Measurements from ENCODE around the gene SLC22A3. TPM values are rescaled to one million over a fixed set of nuclear protein-coding genes. Genes with fewer than 3 reads are reported as not detected.
"Not testable (repeated sequence)": the region's sequence is repeated elsewhere in the genome, so short reads cannot be mapped to it uniquely, and the experiment has no call there.

SLC22A3 gene
- total RNA-seq, 2 experiments from 2014 or later: not detected

- Mint-ChIP-seq H3K4me1 (peaks cover 9% of the 10 kb centered on the region), H3K36me3 (no peaks in the 10 kb centered on the region)
Measured at GRCh38 chr6:160435935-160436334, 87.8 kb downstream of the SLC22A3 start.

GRCh38 chr6:160437154-160437553 is 89.0 kb downstream of the SLC22A3 start:
- H3K4me1 Mint-ChIP-seq: peaks cover 9% of the 10 kb centered on the region
- H3K27ac Mint-ChIP-seq: no peak overlapping the region
- POLR2A ChIA-PET: no interaction called here
- peaks cover 77% of the 10 kb centered on the region for H3K27me3 Mint-ChIP-seq
- no peaks in the 10 kb centered on the region for H3K9me3 Mint-ChIP-seq
- H3K36me3 Mint-ChIP-seq: no peaks in the 10 kb centered on the region
- ATAC-seq (ENCODE audit: low read depth) (no peak), DNase-seq (no peak)
- H3K4me3 Mint-ChIP-seq: no peak overlapping the region

More at GRCh38 chr6:160435935-160436334, 87.8 kb downstream of the SLC22A3 start:
- peaks cover 69% of the 10 kb centered on the region for H3K27me3 Mint-ChIP-seq
- H3K27ac Mint-ChIP-seq: peak overlapping the region; percentile 62
- DNase-seq (peak; percentile 32), ATAC-seq (ENCODE audit: low read depth) (peak; percentile 83)
- POLR2A ChIA-PET: no interaction called here
- H3K4me3 Mint-ChIP-seq: peak overlapping the region; percentile 33
- H3K9me3 Mint-ChIP-seq: no peaks in the 10 kb centered on the region

GRCh38 chr6:160437775-160438174 is 89.6 kb downstream of the SLC22A3 start:
- POLR2A ChIA-PET: no interaction called here
- peaks cover 80% of the 10 kb centered on the region for H3K27me3 Mint-ChIP-seq
- peaks cover 9% of the 10 kb centered on the region for H3K4me1 Mint-ChIP-seq
- H3K36me3 Mint-ChIP-seq: no peaks in the 10 kb centered on the region
- no peak overlapping the region for H3K4me3 Mint-ChIP-seq
- H3K9me3 Mint-ChIP-seq: no peaks in the 10 kb centered on the region
- no peak overlapping the region for H3K27ac Mint-ChIP-seq
- ATAC-seq (ENCODE audit: low read depth): no peak
- no peak for DNase-seq

- Mint-ChIP-seq H3K4me3 (no peak overlapping the region), H3K4me1 (peaks cover 9% of the 10 kb centered on the region), H3K27me3 (peaks cover 73% of the 10 kb centered on the region), H3K27ac (no peak overlapping the region), H3K9me3 (no peaks in the 10 kb centered on the region), H3K36me3 (no peaks in the 10 kb centered on the region)
- POLR2A ChIA-PET: no interaction called here
- no peak for DNase-seq
- no peak for ATAC-seq (ENCODE audit: low read depth)
Measured at GRCh38 chr6:160438481-160438880, 90.3 kb downstream of the SLC22A3 start.

- Mint-ChIP-seq H3K4me3 (no peak overlapping the region), H3K36me3 (no peaks in the 10 kb centered on the region), H3K4me1 (peaks cover 9% of the 10 kb centered on the region), H3K27me3 (peaks cover 66% of the 10 kb centered on the region), H3K9me3 (no peaks in the 10 kb centered on the region), H3K27ac (no peak overlapping the region)
- POLR2A ChIA-PET: no interaction called here
- ATAC-seq (ENCODE audit: low read depth) (no peak), DNase-seq (no peak)
Measured at GRCh38 chr6:160439751-160440150, 91.6 kb downstream of the SLC22A3 start.

GRCh38 chr6:160442151-160442550 is 94.0 kb downstream of the SLC22A3 start:
- no peak overlapping the region for H3K4me3 Mint-ChIP-seq
- H3K9me3 Mint-ChIP-seq: peaks cover 1% of the 10 kb centered on the region
- peaks cover 3% of the 10 kb centered on the region for H3K4me1 Mint-ChIP-seq
- no peak for ATAC-seq (ENCODE audit: low read depth)
- H3K27ac Mint-ChIP-seq: no peak overlapping the region
- H3K27me3 Mint-ChIP-seq: peaks cover 49% of the 10 kb centered on the region
- POLR2A ChIA-PET: no interaction called here
- H3K36me3 Mint-ChIP-seq: no peaks in the 10 kb centered on the region
- no peak for DNase-seq

GRCh38 chr6:160445130-160445529 is 97.0 kb downstream of the SLC22A3 start:
- no peak for DNase-seq
- no peak overlapping the region for H3K27ac Mint-ChIP-seq
- POLR2A ChIA-PET: no interaction called here
- H3K9me3 Mint-ChIP-seq: peaks cover 4% of the 10 kb centered on the region
- ATAC-seq (ENCODE audit: low read depth): no peak
- no peaks in the 10 kb centered on the region for H3K36me3 Mint-ChIP-seq
- H3K27me3 Mint-ChIP-seq: peaks cover 42% of the 10 kb centered on the region
- peaks cover 5% of the 10 kb centered on the region for H3K4me1 Mint-ChIP-seq
- H3K4me3 Mint-ChIP-seq: no peak overlapping the region

- Mint-ChIP-seq H3K36me3 (no peaks in the 10 kb centered on the region), H3K9me3 (peaks cover 4% of the 10 kb centered on the region), H3K4me3 (no peak overlapping the region), H3K27me3 (peaks cover 36% of the 10 kb centered on the region), H3K4me1 (peaks cover 5% of the 10 kb centered on the region), H3K27ac (no peak overlapping the region)
- DNase-seq (no peak), ATAC-seq (ENCODE audit: low read depth) (no peak)
- POLR2A ChIA-PET: no interaction called here
Measured at GRCh38 chr6:160447350-160447749, 99.2 kb downstream of the SLC22A3 start.

- DNase-seq; H3K36me3 Mint-ChIP-seq; ATAC-seq (ENCODE audit: low read depth); H3K4me1 Mint-ChIP-seq; H3K27ac Mint-ChIP-seq; POLR2A ChIA-PET; H3K4me3 Mint-ChIP-seq; H3K9me3 Mint-ChIP-seq: not testable (repeated sequence)
- H3K27me3 Mint-ChIP-seq: peaks cover 48% of the 10 kb centered on the region
Measured at GRCh38 chr6:160449787-160450186, 101.6 kb downstream of the SLC22A3 start.

GRCh38 chr6:160450849-160451248 is 102.7 kb downstream of the SLC22A3 start:
- no peak for DNase-seq
- Mint-ChIP-seq H3K4me1 (peaks cover 5% of the 10 kb centered on the region), H3K4me3 (no peak overlapping the region), H3K9me3 (peaks cover 2% of the 10 kb centered on the region), H3K36me3 (no peaks in the 10 kb centered on the region), H3K27ac (no peak overlapping the region), H3K27me3 (peaks cover 51% of the 10 kb centered on the region)
- no peak for ATAC-seq (ENCODE audit: low read depth)
- POLR2A ChIA-PET: no interaction called here

- POLR2A ChIA-PET: no interaction called here
- ATAC-seq (ENCODE audit: low read depth) (no peak), DNase-seq (no peak)
- Mint-ChIP-seq H3K4me3 (no peak overlapping the region), H3K9me3 (no peaks in the 10 kb centered on the region), H3K27ac (no peak overlapping the region), H3K27me3 (peaks cover 38% of the 10 kb centered on the region), H3K4me1 (peaks cover 18% of the 10 kb centered on the region), H3K36me3 (peaks cover 7% of the 10 kb centered on the region)
Measured at GRCh38 chr6:160454303-160454702, 106.1 kb downstream of the SLC22A3 start.

GRCh38 chr6:160455081-160455480 is 106.9 kb downstream of the SLC22A3 start:
- H3K4me3 Mint-ChIP-seq: no peak overlapping the region
- H3K27ac Mint-ChIP-seq: no peak overlapping the region
- peaks cover 39% of the 10 kb centered on the region for H3K27me3 Mint-ChIP-seq
- H3K4me1 Mint-ChIP-seq: peaks cover 24% of the 10 kb centered on the region
- H3K9me3 Mint-ChIP-seq: no peaks in the 10 kb centered on the region
- DNase-seq (no peak), ATAC-seq (ENCODE audit: low read depth) (no peak)
- POLR2A ChIA-PET: interaction anchor here (0.6 to 0.7 kb wide), 2 partner anchors 299 to 317 kb away, joined by 3 to 4 read pairs; no protein-coding TSS in a partner anchor
- H3K36me3 Mint-ChIP-seq: peaks cover 13% of the 10 kb centered on the region

- Mint-ChIP-seq H3K27me3 (peaks cover 39% of the 10 kb centered on the region), H3K4me3 (no peak overlapping the region), H3K36me3 (peaks cover 15% of the 10 kb centered on the region), H3K4me1 (peaks cover 30% of the 10 kb centered on the region), H3K9me3 (no peaks in the 10 kb centered on the region), H3K27ac (no peak overlapping the region)
- ATAC-seq (ENCODE audit: low read depth) (peak; percentile 86), DNase-seq (peak; percentile 81)
- POLR2A ChIA-PET: interaction anchor here (0.6 to 0.7 kb wide), 2 partner anchors 299 to 317 kb away, joined by 3 to 4 read pairs; no protein-coding TSS in a partner anchor
Measured at GRCh38 chr6:160455541-160456213, 107.5 kb downstream of the SLC22A3 start.

- ATAC-seq (ENCODE audit: low read depth) (no peak), DNase-seq (no peak)
- H3K4me3 Mint-ChIP-seq: no peak overlapping the region
- no peak overlapping the region for H3K27ac Mint-ChIP-seq
- H3K9me3 Mint-ChIP-seq: no peaks in the 10 kb centered on the region
- peaks cover 34% of the 10 kb centered on the region for H3K4me1 Mint-ChIP-seq
- peaks cover 38% of the 10 kb centered on the region for H3K27me3 Mint-ChIP-seq
- POLR2A ChIA-PET: no interaction called here
- peaks cover 17% of the 10 kb centered on the region for H3K36me3 Mint-ChIP-seq
Measured at GRCh38 chr6:160456214-160456546, 108.0 kb downstream of the SLC22A3 start.

All from activated naive CD8-positive, alpha-beta T cell treated with anti-CD3 and anti-CD28 coated beads, Interleukin-2, amount 10 ng/mL, durations not matched to agents 7 days and 5 days (primary cell).